Spleen (tissue), 11 donors: Measurements from ENCODE around the gene PPL. TPM values are rescaled to one million over a fixed set of nuclear protein-coding genes. Genes with fewer than 3 reads are reported as not detected.

Experiments
- DNase-seq: peaks from one replicate; pipeline ENCODE4 v3.0.0-alpha.2; 2020
- H3K27ac ChIP-seq, 8 donors: fragments of 200-600 bp; sonication (generic) in 7 of 8; 1 replicate in 4 of 8; 2 replicates in 4 of 8; pipeline versions ENCODE4 v1.5.0 to v1.8.0; 2016 to 2021; ENCODE audit warnings: inconsistent platforms in 4 of 8, mild to moderate bottlenecking in 4 of 8, moderate library complexity in 1 of 8
- H3K27me3 ChIP-seq, 7 donors: fragments of 200-600 bp; sonication (generic) in 6 of 7; replicated peaks in 1 of 7; 1 replicate in 4 of 7; 2 replicates in 3 of 7; pipeline versions ENCODE4 v1.5.0 to v1.8.0; 2016 to 2021; ENCODE audit warnings: inconsistent platforms in 3 of 7, mild to moderate bottlenecking in 1 of 7
- H3K36me3 ChIP-seq, 6 donors: fragments of 200-600 bp; sonication (generic) in 5 of 6; 1 replicate in 4 of 6; 2 replicates in 2 of 6; pipeline versions ENCODE4 v1.5.0 to v1.8.0; 2016 to 2021; ENCODE audit warnings: inconsistent platforms in 2 of 6
- H3K4me1 ChIP-seq, 6 donors: fragments of 200-600 bp; sonication (generic) in 5 of 6; 1 replicate in 3 of 6; 2 replicates in 3 of 6; pipeline versions ENCODE4 v1.5.0 to v1.8.0; 2016 to 2021; ENCODE audit warnings: inconsistent platforms in 3 of 6
- H3K4me3 ChIP-seq, 8 donors: fragments of 200-600 bp; sonication (generic) in 7 of 8; 1 replicate in 4 of 8; 2 replicates in 4 of 8; pipeline versions ENCODE4 v1.5.0 to v1.8.0; 2016 to 2021; ENCODE audit warnings: inconsistent platforms in 4 of 8, mild to moderate bottlenecking in 4 of 8, moderate library complexity in 2 of 8
- H3K9me3 ChIP-seq, 8 donors: fragments of 200-600 bp; sonication (generic) in 7 of 8; 1 replicate in 4 of 8; 2 replicates in 4 of 8; pipeline versions ENCODE4 v1.5.0 to v1.8.0; 2016 to 2021; ENCODE audit warnings: inconsistent platforms in 4 of 8
- CTCF ChIP-seq, 11 experiments: fragments of 200-600 bp in 7 of 11; fragments of 450-650 bp in 4 of 11; sonication (generic) in 4 of 11; IDR thresholded peaks in 8 of 11; conservative IDR thresholded peaks in 3 of 11; 1 replicate in 7 of 11; 2 replicates in 4 of 11; pipeline versions ENCODE4 v1.4.0 to v1.8.0; 2016 to 2021; ENCODE audit warnings: antibody characterized with exemption in 11 of 11, inconsistent platforms in 4 of 11, mild to moderate bottlenecking in 1 of 11
- POLR2A ChIP-seq, 3 donors: fragments of 450-650 bp; IDR thresholded peaks; one replicate each; pipeline ENCODE4 v1.5.1; 2017; ENCODE audit warnings: antibody characterized with exemption in 3 of 3, mild to moderate bottlenecking in 1 of 3
- POLR2AphosphoS5 ChIP-seq, 3 donors: sonication (generic); formaldehyde crosslinking; IDR thresholded peaks; one replicate each; pipeline ENCODE4 v1.5.1; 2017; ENCODE audit warnings: antibody characterized with exemption in 3 of 3
- WGBS, 5 donors: extraction: QIAGEN DNeasy Blood & Tissue Kit in 3 of 5; methylation state at CpG; one replicate each; pipeline versions ENCODE4 v1.1.5 to v1.1.7; 2013 to 2018; 5-methylcytosine and 5-hydroxymethylcytosine counted together
- intact Hi-C: fragments of 100-400 bp; cut with DNase I; formaldehyde crosslinking; loops from one replicate; pipeline ENCODE4 v1.15.0; 2023; ENCODE audit warnings: low total_unique reads
- polyA plus RNA-seq, 3 donors: library from polyadenylated mRNA; stranded (reverse); fragments of 200-250 nt; gene quantifications; one replicate each; pipeline ENCODE4 v1.2.1, GENCODE V29; 2013
- total RNA-seq, 7 donors: library from RNA; depleted of rRNA in 3 of 7; stranded (reverse); fragments of >200 nt in 3 of 7; fragmentation: NEBNext Ultra II Directional in 4 of 7; extraction: Animal tissue kit (Norgen Biotek cat#: 25700) in 4 of 7; gene quantifications; one replicate each; pipeline versions ENCODE4 v1.1.0 to v1.2.1, GENCODE V29; 2016 to 2021
- donor health status: healthy with polysubstance abuse.
- donor health status: DM: no; HTN: no; CAD: no; lungs with moderate emphysema.
- donor health status: DM: no; HTN: no; CAD: no.
- donor health status: Bipolar disorder and iron deficiency.
- donor health status: healthy.
- donor health status: DM: no; HTN: no; CAD: no.
- donor health status: DM: yes; HTN: yes; CAD: no.

The PPL gene
- total and polyA plus RNA-seq, 10 donors = 0.11 to 0.77 (median 0.20) TPM; not detected in 3

- no peaks in the 10 kb centered on the region for H3K27me3 ChIP-seq
- TF ChIP-seq POLR2A (IDR thresholded peaks at IDR 0.05) (no peak), POLR2AphosphoS5 (IDR thresholded peaks at IDR 0.05) (peak in 1 of 3 donors; percentile 35)
- 94 to 100% (median 97%) methylated on average over 23 to 25 of the region's 25 CpGs for WGBS, 5 donors
- H3K4me1 ChIP-seq = peaks cover 0 to 13% (median 0%) of the 10 kb centered on the region in 6 donors
- no peak for DNase-seq
- H3K27ac ChIP-seq = no peak overlapping the region
- H3K36me3 ChIP-seq = peaks cover 4 to 100% (median 84%) of the 10 kb centered on the region in 6 donors
- no peak overlapping the region for H3K4me3 ChIP-seq
- intact Hi-C loops = no loop called here
- no peaks in the 10 kb centered on the region for H3K9me3 ChIP-seq
These were observed 53.4 kb downstream of the PPL start for GRCh38 chr16:4883501-4883900.

- H3K27ac ChIP-seq = no peak overlapping the region
- no peak for DNase-seq
- peaks cover 4 to 100% (median 91%) of the 10 kb centered on the region in 6 donors for H3K36me3 ChIP-seq
- 88 to 92% (median 91%) methylated on average over 9 to 11 of the region's 11 CpGs for WGBS, 5 donors
- peaks cover 0 to 13% (median 0%) of the 10 kb centered on the region in 6 donors for H3K4me1 ChIP-seq
- TF ChIP-seq POLR2AphosphoS5 (IDR thresholded peaks at IDR 0.05) (no peak), CTCF (IDR thresholded peaks at IDR 0.05 in 8 of 11, conservative IDR thresholded peaks at IDR 0.05 in 3 of 11) (no peak), POLR2A (IDR thresholded peaks at IDR 0.05) (no peak)
- intact Hi-C loops = no loop called here
- H3K4me3 ChIP-seq = no peak overlapping the region
- no peaks in the 10 kb centered on the region for H3K27me3 ChIP-seq
- H3K9me3 ChIP-seq = no peaks in the 10 kb centered on the region
These were observed 54.2 kb downstream of the PPL start for GRCh38 chr16:4882633-4883285.

- 80 to 86% (median 86%) methylated on average over 14 of the region's 14 CpGs for WGBS, 5 donors
- DNase-seq = no peak
These were observed 54.8 kb downstream of the PPL start for GRCh38 chr16:4882000-4882632.

GRCh38 chr16:4880006-4880580 lies 56.9 kb downstream of the PPL start:
- intact Hi-C loops = no loop called here
- Histone ChIP-seq H3K9me3 (no peaks in the 10 kb centered on the region), H3K27ac (no peak overlapping the region), H3K4me1 (peaks cover 0 to 8% (median 0%) of the 10 kb centered on the region in 6 donors), H3K4me3 (no peak overlapping the region), H3K27me3 (no peaks in the 10 kb centered on the region), H3K36me3 (peaks cover 4 to 100% (median 98%) of the 10 kb centered on the region in 6 donors)
- 93 to 97% (median 95%) methylated on average over 8 to 17 of the region's 17 CpGs for WGBS, 5 donors
- TF ChIP-seq POLR2A (IDR thresholded peaks at IDR 0.05) (no peak), POLR2AphosphoS5 (IDR thresholded peaks at IDR 0.05) (peak in 1 of 3 donors; percentile 32)
- DNase-seq = no peak

More at GRCh38 chr16:4882000-4882632, 54.8 kb downstream of the PPL start:
- Histone ChIP-seq H3K9me3 (no peaks in the 10 kb centered on the region), H3K4me1 (peaks cover 0 to 13% (median 0%) of the 10 kb centered on the region in 6 donors), H3K27ac (no peak overlapping the region), H3K27me3 (no peaks in the 10 kb centered on the region), H3K36me3 (peaks cover 4 to 100% (median 97%) of the 10 kb centered on the region in 6 donors), H3K4me3 (no peak overlapping the region)
- peak in 1 of 3 donors; percentile 22 for TF ChIP-seq POLR2AphosphoS5 (IDR thresholded peaks at IDR 0.05)
- no peak for TF ChIP-seq POLR2A (IDR thresholded peaks at IDR 0.05)
- intact Hi-C loops = no loop called here

GRCh38 chr16:4879049-4879448 lies 57.9 kb downstream of the PPL start:
- 80 to 89% (median 86%) methylated on average over 4 of the region's 4 CpGs for WGBS, 5 donors

More at GRCh38 chr16:4879049-4879448, 57.9 kb downstream of the PPL start:
- Histone ChIP-seq H3K4me3 (no peak overlapping the region), H3K36me3 (peaks cover 1 to 100% (median 98%) of the 10 kb centered on the region in 6 donors), H3K27ac (no peak overlapping the region), H3K4me1 (peaks cover 0 to 8% (median 0%) of the 10 kb centered on the region in 6 donors), H3K27me3 (no peaks in the 10 kb centered on the region), H3K9me3 (no peaks in the 10 kb centered on the region)
- no peak for DNase-seq
- TF ChIP-seq POLR2AphosphoS5 (IDR thresholded peaks at IDR 0.05) (no peak), CTCF (IDR thresholded peaks at IDR 0.05 in 8 of 11, conservative IDR thresholded peaks at IDR 0.05 in 3 of 11) (no peak), POLR2A (IDR thresholded peaks at IDR 0.05) (no peak)
- intact Hi-C loops = no loop called here
